Measurements from ENCODE around the gene MAN2A2.

MAN2A2 gene

GRCh38 chr15:90904746-90905145, 1.6 kb downstream of the MAN2A2 start:
- Histone ChIP-seq H3K9me3 (ENCODE audit: control insufficient read depth, insufficient read depth, low read length) (no peaks in the 10 kb centered on the region), H3K4me1 (ENCODE audit: control insufficient read depth, low read length) (peaks cover 23% of the 10 kb centered on the region), H3K27ac (ENCODE audit: low read depth, low read length) (no peak overlapping the region), H3K79me2 (ENCODE audit: control insufficient read depth, low read length) (peaks cover 28% of the 10 kb centered on the region), H3K4me3 (ENCODE audit: low read length) (no peak overlapping the region), H3F3A (ENCODE audit: control insufficient read depth, insufficient read depth) (no peaks in the 10 kb centered on the region), H3K36me3 (ENCODE audit: control insufficient read depth, low read length) (peaks cover 53% of the 10 kb centered on the region), H4K20me1 (ENCODE audit: control insufficient read depth, insufficient read depth, low read depth, low read length) (no peaks in the 10 kb centered on the region), H3K27me3 (ENCODE audit: control insufficient read depth, low read length) (no peaks in the 10 kb centered on the region), H3K4me2 (ENCODE audit: low read length) (no peak overlapping the region), H3K9me2 (replicated peaks; ENCODE audit: control insufficient read depth, low read length) (no peaks in the 10 kb centered on the region)
- TF ChIP-seq, protein P1, sequence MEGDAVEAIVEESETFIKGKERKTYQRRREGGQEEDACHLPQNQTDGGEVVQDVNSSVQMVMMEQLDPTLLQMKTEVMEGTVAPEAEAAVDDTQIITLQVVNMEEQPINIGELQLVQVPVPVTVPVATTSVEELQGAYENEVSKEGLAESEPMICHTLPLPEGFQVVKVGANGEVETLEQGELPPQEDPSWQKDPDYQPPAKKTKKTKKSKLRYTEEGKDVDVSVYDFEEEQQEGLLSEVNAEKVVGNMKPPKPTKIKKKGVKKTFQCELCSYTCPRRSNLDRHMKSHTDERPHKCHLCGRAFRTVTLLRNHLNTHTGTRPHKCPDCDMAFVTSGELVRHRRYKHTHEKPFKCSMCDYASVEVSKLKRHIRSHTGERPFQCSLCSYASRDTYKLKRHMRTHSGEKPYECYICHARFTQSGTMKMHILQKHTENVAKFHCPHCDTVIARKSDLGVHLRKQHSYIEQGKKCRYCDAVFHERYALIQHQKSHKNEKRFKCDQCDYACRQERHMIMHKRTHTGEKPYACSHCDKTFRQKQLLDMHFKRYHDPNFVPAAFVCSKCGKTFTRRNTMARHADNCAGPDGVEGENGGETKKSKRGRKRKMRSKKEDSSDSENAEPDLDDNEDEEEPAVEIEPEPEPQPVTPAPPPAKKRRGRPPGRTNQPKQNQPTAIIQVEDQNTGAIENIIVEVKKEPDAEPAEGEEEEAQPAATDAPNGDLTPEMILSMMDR (IDR thresholded peaks at IDR 0.05; ENCODE audit: low read depth, low read length, poor library complexity, severe bottlenecking): no peak
- no peak for TF ChIP-seq EZH2phosphoT487 (IDR thresholded peaks at IDR 0.05; ENCODE audit: borderline replicate concordance, low read length)

DNA sequence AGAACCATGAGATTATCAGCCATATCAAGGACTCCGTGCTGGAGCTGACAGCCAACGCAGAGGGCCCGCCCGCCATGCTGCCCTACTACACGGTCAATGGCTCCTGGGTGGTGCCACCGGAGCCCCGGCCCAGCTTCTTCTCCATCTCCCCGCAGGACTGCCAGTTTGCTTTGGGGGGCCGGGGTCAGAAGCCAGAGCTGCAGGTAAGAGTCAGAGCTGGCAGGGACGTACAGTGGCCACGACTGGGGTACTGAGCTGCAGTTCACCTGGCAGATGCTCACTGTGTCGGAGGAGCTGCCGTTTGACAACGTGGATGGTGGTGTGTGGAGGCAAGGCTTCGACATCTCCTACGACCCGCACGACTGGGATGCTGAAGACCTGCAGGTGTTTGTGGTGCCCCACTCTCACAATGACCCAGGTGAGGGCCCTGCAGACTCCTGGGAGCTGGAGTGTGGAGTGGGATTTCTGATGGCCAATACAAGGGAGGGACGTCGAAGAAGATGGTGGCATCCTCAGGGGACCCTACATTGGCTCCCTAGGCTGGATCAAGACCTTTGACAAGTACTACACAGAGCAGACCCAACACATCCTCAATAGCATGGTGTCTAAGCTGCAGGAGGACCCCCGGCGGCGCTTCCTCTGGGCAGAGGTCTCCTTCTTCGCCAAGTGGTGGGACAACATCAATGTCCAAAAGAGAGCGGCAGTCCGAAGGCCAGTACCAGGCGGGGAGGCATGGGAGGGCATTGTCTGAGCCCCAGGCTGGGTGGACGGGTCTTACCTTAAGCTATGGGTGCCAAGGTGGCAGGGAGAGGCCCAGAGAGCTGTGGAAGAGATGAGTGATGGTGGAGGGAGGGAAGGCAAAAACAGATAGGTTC, 2.4 kb downstream of the MAN2A2 start:
- no peak overlapping the region for H3K4me2 ChIP-seq (ENCODE audit: low read length)
- no peaks in the 10 kb centered on the region for H3F3A ChIP-seq (ENCODE audit: control insufficient read depth, insufficient read depth)
- H3K79me2 ChIP-seq (ENCODE audit: control insufficient read depth, low read length): peaks cover 28% of the 10 kb centered on the region
- H3K9me2 ChIP-seq (replicated peaks; ENCODE audit: control insufficient read depth, low read length): no peaks in the 10 kb centered on the region
- peaks cover 23% of the 10 kb centered on the region for H3K4me1 ChIP-seq (ENCODE audit: control insufficient read depth, low read length)
- H3K9me3 ChIP-seq (ENCODE audit: control insufficient read depth, insufficient read depth, low read length): no peaks in the 10 kb centered on the region
- H3K4me3 ChIP-seq (ENCODE audit: low read length): no peak overlapping the region
- H3K27ac ChIP-seq (ENCODE audit: low read depth, low read length): no peak overlapping the region
- no peaks in the 10 kb centered on the region for H3K27me3 ChIP-seq (ENCODE audit: control insufficient read depth, low read length)
- no peak for TF ChIP-seq EZH2phosphoT487 (IDR thresholded peaks at IDR 0.05; ENCODE audit: borderline replicate concordance, low read length)
- TF ChIP-seq, protein P1 (IDR thresholded peaks at IDR 0.05; ENCODE audit: low read depth, low read length, poor library complexity, severe bottlenecking): no peak
- H3K36me3 ChIP-seq (ENCODE audit: control insufficient read depth, low read length): peaks cover 59% of the 10 kb centered on the region
- H4K20me1 ChIP-seq (ENCODE audit: control insufficient read depth, insufficient read depth, low read depth, low read length): no peaks in the 10 kb centered on the region

GRCh38 chr15:90906181-90906849, 3.2 kb downstream of the MAN2A2 start:
- Histone ChIP-seq H3K9me2 (replicated peaks; ENCODE audit: control insufficient read depth, low read length) (no peaks in the 10 kb centered on the region), H3K79me2 (ENCODE audit: control insufficient read depth, low read length) (peaks cover 28% of the 10 kb centered on the region), H3K27me3 (ENCODE audit: control insufficient read depth, low read length) (no peaks in the 10 kb centered on the region), H4K20me1 (ENCODE audit: control insufficient read depth, insufficient read depth, low read depth, low read length) (no peaks in the 10 kb centered on the region), H3K36me3 (ENCODE audit: control insufficient read depth, low read length) (peaks cover 67% of the 10 kb centered on the region), H3F3A (ENCODE audit: control insufficient read depth, insufficient read depth) (no peaks in the 10 kb centered on the region), H3K4me1 (ENCODE audit: control insufficient read depth, low read length) (peaks cover 20% of the 10 kb centered on the region), H3K27ac (ENCODE audit: low read depth, low read length) (no peak overlapping the region), H3K4me2 (ENCODE audit: low read length) (no peak overlapping the region), H3K4me3 (ENCODE audit: low read length) (no peak overlapping the region), H3K9me3 (ENCODE audit: control insufficient read depth, insufficient read depth, low read length) (no peaks in the 10 kb centered on the region)
- TF ChIP-seq, protein P1 (IDR thresholded peaks at IDR 0.05; ENCODE audit: low read depth, low read length, poor library complexity, severe bottlenecking): no peak
- no peak for TF ChIP-seq EZH2phosphoT487 (IDR thresholded peaks at IDR 0.05; ENCODE audit: borderline replicate concordance, low read length)

Measured in DOHH2 (cell line).